Measurements from ENCODE around the gene LRRC47. TPM values are rescaled to one million over a fixed set of nuclear protein-coding genes. Genes with fewer than 3 reads are reported as not detected.

LRRC47 gene
- total RNA-seq, 1 donor from 2014 or later, result 55.4 TPM

DNA sequence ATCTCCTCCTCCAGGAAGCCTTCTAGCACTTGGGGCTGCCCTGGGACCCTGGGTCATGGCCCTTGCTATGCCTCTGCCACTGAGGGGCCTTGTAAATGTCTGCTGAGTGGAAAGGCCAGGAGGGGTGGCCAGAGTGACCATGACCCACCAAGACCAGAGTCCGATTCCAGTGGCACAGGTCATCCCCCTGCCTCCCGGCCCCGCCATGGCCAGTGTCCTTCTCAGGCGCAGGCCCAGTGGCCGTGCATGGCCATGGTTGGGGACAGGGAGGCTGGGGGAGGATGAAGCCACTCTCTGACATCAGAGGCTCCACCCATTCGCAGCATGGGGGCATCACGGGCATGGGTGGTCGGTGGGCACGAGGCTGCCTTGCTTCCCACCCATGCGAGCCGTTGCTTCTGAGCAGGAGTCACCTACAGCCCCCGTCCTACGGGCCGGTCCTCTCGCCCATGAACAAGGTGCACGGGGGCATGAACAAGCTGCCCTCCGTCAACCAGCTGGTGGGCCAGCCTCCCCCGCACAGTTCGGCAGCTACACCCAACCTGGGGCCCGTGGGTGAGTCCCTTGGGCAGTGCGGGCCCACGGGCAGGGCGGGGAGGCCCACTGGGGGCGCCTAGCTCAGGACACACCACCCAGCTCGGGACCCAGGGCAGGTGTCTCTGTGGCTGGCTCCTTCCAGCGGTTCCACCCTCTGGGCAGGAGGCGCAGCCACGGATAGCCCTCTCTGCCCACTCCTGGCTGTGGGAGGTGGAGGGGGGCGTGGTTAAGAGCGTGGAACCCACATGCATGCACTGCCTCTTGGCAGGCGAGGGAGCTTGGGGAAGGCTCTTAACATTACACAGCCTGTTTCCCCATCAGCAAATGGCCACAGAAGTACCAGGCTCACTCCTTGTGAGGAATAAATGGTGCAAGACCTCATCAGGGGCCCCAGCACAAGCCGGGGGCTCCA, 66.4 kb downstream of the LRRC47 start:
- Mint-ChIP-seq H3K36me3 (no peaks in the 10 kb centered on the region), H3K27me3 (ENCODE audit: low read depth) (peaks cover 27% of the 10 kb centered on the region), H3K27ac (no peak overlapping the region), H3K4me3 (no peak overlapping the region), H3K4me1 (no peaks in the 10 kb centered on the region), H3K9me3 (no peaks in the 10 kb centered on the region)
- TF ChIP-seq, protein P1, sequence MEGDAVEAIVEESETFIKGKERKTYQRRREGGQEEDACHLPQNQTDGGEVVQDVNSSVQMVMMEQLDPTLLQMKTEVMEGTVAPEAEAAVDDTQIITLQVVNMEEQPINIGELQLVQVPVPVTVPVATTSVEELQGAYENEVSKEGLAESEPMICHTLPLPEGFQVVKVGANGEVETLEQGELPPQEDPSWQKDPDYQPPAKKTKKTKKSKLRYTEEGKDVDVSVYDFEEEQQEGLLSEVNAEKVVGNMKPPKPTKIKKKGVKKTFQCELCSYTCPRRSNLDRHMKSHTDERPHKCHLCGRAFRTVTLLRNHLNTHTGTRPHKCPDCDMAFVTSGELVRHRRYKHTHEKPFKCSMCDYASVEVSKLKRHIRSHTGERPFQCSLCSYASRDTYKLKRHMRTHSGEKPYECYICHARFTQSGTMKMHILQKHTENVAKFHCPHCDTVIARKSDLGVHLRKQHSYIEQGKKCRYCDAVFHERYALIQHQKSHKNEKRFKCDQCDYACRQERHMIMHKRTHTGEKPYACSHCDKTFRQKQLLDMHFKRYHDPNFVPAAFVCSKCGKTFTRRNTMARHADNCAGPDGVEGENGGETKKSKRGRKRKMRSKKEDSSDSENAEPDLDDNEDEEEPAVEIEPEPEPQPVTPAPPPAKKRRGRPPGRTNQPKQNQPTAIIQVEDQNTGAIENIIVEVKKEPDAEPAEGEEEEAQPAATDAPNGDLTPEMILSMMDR (IDR thresholded peaks at IDR 0.05; ENCODE audit: unreplicated experiment), result no peak
- no peak for DNase-seq (ENCODE audit: low spot score in 2 of 2, unreplicated experiment in 2 of 2)

Other genes with a start within 250 kb of the LRRC47 start
- gene MEGF6, start 185.0 kb downstream of the LRRC47 start, total RNA-seq, result 194 to 209 TPM (median 204 TPM) in 3 replicates
- gene TPRG1L, start 171.5 kb downstream of the LRRC47 start, total RNA-seq, result 15.1 to 15.9 TPM (median 15.7 TPM) in 3 replicates
- 20.8 to 26.4 TPM (median 21.4 TPM) in 3 replicates for gene WRAP73, start 146.4 kb downstream of the LRRC47 start, total RNA-seq
- 1.0 to 1.4 TPM (median 1.2 TPM) in 3 replicates for gene TP73, start 144.0 kb downstream of the LRRC47 start, total RNA-seq
- gene CCDC27, start 44.0 kb downstream of the LRRC47 start, total RNA-seq, result not detected in 3 replicates
- gene SMIM1, start 23.7 kb downstream of the LRRC47 start, total RNA-seq, result 10.1 to 12.1 TPM (median 11.6 TPM) in 3 replicates
- 32.2 to 37.0 TPM (median 35.2 TPM) in 3 replicates for gene CEP104, start 60.7 kb upstream of the LRRC47 start, total RNA-seq
- 10.7 to 11.0 TPM (median 10.9 TPM) in 3 replicates for gene DFFB, start 61.0 kb upstream of the LRRC47 start, total RNA-seq
- 25.8 to 27.0 TPM (median 26.6 TPM) in 3 replicates for gene C1orf174, start 103.8 kb upstream of the LRRC47 start, total RNA-seq

Measured in mesothelial cell of epicardium (in vitro differentiated cells).